RWPE1 (cell line): ENCODE data around the gene MAP9.

Experiments
- CTCF ChIA-PET: fragments of 350-600 bp; sonication (Branson Sonifier 250); formaldehyde crosslinking; extraction: SDS; loops from one replicate; lab custom pipeline; 2021; lab: Yijun Ruan, JAX
- POLR2A ChIA-PET: fragments of 400-600 bp; formaldehyde crosslinking; extraction: SDS; loops from one replicate; lab custom pipeline; 2020; ENCODE audit warnings: antibody characterized with exemption; ENCODE audit not compliant: low non-redundant PET; lab: Yijun Ruan, JAX
- DNase-seq: peaks from one replicate; pipeline ENCODE4 v3.0.0; 2012; ENCODE audit warnings: low spot score
- H3K27ac ChIP-seq: fragments of 450-650 bp; 2 replicates; pipeline ENCODE4 v1.5.1; 2017
- TF ChIP-seq, protein P1 (sequence below): fragments of 450-650 bp; conservative IDR thresholded peaks from 2 replicates; pipeline ENCODE4 v1.5.1; 2017; ENCODE audit warnings: low read depth, mild to moderate bottlenecking

The MAP9 gene

GRCh38 chr4:155399974-155400697, 23.4 kb upstream of the MAP9 start:
- H3K27ac ChIP-seq: no peak overlapping the region
- POLR2A ChIA-PET: no interaction called here
- CTCF ChIA-PET: no interaction called here
- TF ChIP-seq, protein P1, sequence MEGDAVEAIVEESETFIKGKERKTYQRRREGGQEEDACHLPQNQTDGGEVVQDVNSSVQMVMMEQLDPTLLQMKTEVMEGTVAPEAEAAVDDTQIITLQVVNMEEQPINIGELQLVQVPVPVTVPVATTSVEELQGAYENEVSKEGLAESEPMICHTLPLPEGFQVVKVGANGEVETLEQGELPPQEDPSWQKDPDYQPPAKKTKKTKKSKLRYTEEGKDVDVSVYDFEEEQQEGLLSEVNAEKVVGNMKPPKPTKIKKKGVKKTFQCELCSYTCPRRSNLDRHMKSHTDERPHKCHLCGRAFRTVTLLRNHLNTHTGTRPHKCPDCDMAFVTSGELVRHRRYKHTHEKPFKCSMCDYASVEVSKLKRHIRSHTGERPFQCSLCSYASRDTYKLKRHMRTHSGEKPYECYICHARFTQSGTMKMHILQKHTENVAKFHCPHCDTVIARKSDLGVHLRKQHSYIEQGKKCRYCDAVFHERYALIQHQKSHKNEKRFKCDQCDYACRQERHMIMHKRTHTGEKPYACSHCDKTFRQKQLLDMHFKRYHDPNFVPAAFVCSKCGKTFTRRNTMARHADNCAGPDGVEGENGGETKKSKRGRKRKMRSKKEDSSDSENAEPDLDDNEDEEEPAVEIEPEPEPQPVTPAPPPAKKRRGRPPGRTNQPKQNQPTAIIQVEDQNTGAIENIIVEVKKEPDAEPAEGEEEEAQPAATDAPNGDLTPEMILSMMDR: no peak
- DNase-seq: no peak

DNA sequence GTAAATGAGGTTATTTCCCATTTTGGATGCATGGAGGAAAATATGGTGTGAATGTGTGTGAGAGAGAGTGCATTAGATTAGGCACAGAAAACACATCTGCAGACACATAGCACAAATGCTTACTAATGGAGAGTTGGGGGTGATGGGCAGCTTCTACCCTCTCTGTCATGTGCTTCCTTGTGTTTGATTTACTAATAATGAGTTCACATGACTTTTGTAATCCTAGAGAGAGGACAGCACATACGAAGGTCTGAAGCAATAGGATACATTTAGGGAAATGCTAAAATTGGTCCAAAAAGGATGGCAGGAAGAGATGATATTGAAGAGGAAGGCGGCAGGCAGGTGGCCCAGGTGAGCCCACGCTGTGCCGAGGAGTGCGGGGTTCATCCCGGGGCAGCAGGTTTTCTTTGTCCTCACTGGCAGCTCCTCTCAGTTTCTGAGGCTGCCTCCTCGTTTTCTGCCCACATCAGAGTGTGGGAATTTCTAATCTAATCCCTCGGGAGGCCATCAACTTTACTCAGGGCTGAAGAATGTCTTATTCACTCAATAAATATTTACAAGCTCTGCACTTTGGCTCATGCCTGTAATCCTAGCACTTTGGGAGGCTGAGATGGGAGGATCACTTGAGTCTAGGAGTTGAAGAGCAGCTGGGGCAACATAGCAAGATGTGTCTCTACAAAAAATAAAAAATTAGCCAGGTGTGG, 15.9 kb upstream of the MAP9 start:
- H3K27ac ChIP-seq: no peak overlapping the region
- ChIA-PET CTCF (no interaction called here), POLR2A (no interaction called here)
- peak; percentile 32 for DNase-seq
- TF ChIP-seq, protein P1: no peak

DNA sequence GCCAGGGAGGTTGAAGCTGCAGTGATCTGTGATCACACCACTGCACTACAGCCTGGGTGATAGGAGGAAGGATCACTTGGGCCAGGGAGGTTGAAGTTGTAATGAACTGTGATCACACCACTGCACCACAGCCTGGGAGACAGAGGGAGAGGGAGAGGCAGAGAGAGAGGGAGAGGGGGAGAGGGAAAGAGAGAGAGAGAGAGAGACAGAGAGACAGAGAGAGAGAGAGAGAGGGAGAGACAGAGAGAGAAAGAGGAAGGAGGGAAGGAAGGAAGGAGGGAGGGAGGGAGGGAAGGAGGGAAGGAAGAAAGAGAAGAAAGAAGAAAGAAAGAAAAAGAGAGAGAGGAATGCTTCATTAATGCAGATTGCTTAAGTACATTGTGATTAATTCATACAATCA, 15.2 kb upstream of the MAP9 start:
- CTCF ChIA-PET: no interaction called here
- no peak for DNase-seq
- POLR2A ChIA-PET: no interaction called here
- TF ChIP-seq, protein P1: no peak
- H3K27ac ChIP-seq: no peak overlapping the region

GRCh38 chr4:155388162-155388561, 11.4 kb upstream of the MAP9 start:
- DNase-seq: no peak
- ChIA-PET CTCF (interaction anchor here (0.6 kb wide), 1 partner anchor 456 kb away, joined by 3 read pairs; no protein-coding TSS in a partner anchor), POLR2A (interaction anchor here (0.6 kb wide), 1 partner anchor 232 kb away, joined by 4 read pairs; no protein-coding TSS in a partner anchor)
- H3K27ac ChIP-seq: no peak overlapping the region
- TF ChIP-seq, protein P1: no peak

GRCh38 chr4:155383541-155383940, 6.8 kb upstream of the MAP9 start:
- TF ChIP-seq, protein P1: no peak
- CTCF ChIA-PET: no interaction called here
- no peak for DNase-seq
- H3K27ac ChIP-seq: no peak overlapping the region
- POLR2A ChIA-PET: no interaction called here

DNA sequence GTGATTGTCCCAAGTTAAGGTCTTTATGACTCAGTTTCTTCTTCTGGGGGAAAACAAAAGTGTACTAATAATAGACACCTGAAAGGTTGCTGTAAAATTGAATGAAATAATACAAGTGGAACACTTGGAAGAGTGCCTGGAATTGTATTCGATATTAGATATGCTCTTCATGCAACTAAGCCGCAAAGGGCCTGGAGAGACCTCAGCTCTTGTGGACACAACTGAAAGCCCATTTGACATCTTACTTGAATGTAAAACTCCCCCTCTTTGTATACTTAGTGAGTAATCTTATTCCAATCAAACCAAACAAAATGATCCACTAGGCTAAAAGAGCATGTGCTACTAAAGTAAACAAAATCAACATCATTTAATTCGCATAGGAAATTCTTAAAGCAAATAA, 511 bp upstream of the MAP9 start:
- no peak for DNase-seq
- TF ChIP-seq, protein P1: no peak
- H3K27ac ChIP-seq: no peak overlapping the region
- POLR2A ChIA-PET: no interaction called here
- CTCF ChIA-PET: no interaction called here
